ENCODE results near the gene MAGEA3.
"Not testable (repeated sequence)": the region's sequence is repeated elsewhere in the genome, so short reads cannot be mapped to it uniquely, and the experiment has no call there.

MAGEA3 gene

GRCh38 chrX:152697952-152698931, at the start of gene MAGEA3:
TSS of gene MAGEA3 (plus strand) at chrX:152698794. CDS start at chrX:152700833, 2,039 bp downstream.
- in situ Hi-C loops (cut with HindIII; ENCODE audit: low sequenced_read_pairs): not testable (repeated sequence)

- in situ Hi-C loops (cut with HindIII; ENCODE audit: low sequenced_read_pairs): no loop called here
Measured at GRCh38 chrX:152652060-152652459, 46.5 kb upstream of the MAGEA3 start.

DNA sequence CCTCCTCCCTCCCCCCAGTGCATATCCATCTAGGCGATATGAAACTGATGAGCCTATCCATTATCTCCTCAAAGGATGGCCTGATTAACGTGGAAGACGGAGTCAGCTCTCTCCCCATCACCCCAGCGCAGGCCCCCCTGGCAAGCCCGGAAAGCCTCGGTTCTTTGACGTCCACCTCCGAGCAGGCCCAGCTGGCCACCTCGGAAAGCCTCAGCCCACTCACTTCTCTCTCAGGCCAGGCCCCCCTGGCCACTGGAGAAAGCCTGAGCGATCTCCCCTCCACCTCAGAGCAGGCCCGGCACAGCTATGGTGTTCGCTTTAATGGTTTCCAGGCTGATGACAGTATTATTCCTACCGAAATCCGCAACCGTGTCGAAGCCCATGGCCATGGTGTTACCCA, 46.1 kb upstream of the MAGEA3 start:
- in situ Hi-C loops (cut with HindIII; ENCODE audit: low sequenced_read_pairs): no loop called here

DNA sequence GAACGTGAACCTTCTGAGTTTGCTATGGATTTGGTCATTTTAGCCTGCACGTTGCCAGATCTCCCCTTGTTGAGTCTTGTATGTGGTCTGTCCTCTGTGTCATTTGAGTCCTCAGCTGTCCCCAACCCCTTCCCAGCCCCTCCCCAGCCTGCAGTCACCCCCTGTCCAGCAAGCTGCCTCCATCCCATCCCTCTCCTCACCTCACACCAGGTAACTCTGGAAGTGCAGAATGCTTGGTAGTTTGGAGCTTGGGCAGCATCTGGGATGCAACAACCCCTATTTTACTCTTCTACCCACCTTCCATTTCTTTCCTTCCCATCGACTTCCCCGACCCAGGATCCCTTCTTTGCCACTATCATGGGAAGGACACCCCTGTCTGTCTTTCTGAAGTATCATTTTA, 42.5 kb upstream of the MAGEA3 start:
- in situ Hi-C loops (cut with HindIII; ENCODE audit: low sequenced_read_pairs): no loop called here

GRCh38 chrX:152656890-152657289, 41.7 kb upstream of the MAGEA3 start:
- in situ Hi-C loops (cut with HindIII; ENCODE audit: low sequenced_read_pairs): no loop called here

GRCh38 chrX:152658302-152658701, 40.3 kb upstream of the MAGEA3 start:
- in situ Hi-C loops (cut with HindIII; ENCODE audit: low sequenced_read_pairs): no loop called here

GRCh38 chrX:152663086-152663485, 35.5 kb upstream of the MAGEA3 start:
- in situ Hi-C loops (cut with HindIII; ENCODE audit: low sequenced_read_pairs): no loop called here

- in situ Hi-C loops (cut with HindIII; ENCODE audit: low sequenced_read_pairs): no loop called here
Measured at GRCh38 chrX:152674135-152674534, 24.5 kb upstream of the MAGEA3 start.

- in situ Hi-C loops (cut with HindIII; ENCODE audit: low sequenced_read_pairs): not testable (repeated sequence)
Measured at GRCh38 chrX:152674652-152675051, 23.9 kb upstream of the MAGEA3 start.

DNA sequence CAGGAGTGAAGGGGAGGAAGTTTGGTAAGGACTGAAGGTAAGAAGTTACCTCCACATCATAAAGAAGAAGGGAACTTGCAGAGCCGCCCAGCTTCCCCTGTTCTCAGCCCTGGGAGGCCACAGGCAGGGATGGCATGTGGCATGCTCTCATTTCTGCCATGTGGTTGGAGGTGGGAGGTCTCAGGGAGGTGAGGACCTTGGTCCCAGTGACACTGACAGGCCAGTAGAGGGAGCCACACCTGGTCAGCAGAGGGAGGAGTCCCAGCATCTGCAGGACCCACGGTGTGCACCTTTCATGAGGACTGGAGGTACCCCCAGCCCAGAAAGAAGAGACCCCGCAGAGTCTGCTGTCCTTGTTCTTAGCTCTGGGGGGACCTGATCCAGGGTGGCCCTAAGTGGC, 17.6 kb upstream of the MAGEA3 start:
- in situ Hi-C loops (cut with HindIII; ENCODE audit: low sequenced_read_pairs): not testable (repeated sequence)

- in situ Hi-C loops (cut with HindIII; ENCODE audit: low sequenced_read_pairs): not testable (repeated sequence)
Measured at GRCh38 chrX:152700390-152700789, 1.8 kb downstream of the MAGEA3 start.

GRCh38 chrX:152706500-152706899, 7.9 kb downstream of the MAGEA3 start:
- in situ Hi-C loops (cut with HindIII; ENCODE audit: low sequenced_read_pairs): not testable (repeated sequence)

DNA sequence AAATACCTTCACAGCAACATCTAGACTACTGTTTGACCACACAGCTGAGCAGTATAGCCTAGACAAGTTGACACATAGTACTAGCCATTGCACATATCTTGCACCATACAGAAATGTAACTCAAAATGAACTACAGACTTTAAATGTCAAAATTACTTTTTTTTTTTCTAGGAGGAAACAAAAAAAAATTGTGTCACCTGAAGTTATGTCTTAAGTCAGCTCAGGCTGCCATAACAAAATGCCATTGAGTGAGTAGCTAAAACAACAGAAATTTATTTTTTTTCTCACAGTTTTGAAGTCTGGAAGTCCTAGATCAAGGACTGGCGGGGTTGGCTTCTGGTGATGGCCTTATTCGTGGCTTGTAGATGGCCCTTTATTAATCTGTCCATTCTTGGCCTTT, 10.6 kb downstream of the MAGEA3 start, which contains the start of gene CSAG2:
Gene CSAG2 (minus strand): TSS at position 101 of the 400 bp plus-strand sequence. CDS start 161 bp downstream, outside the sequence.
- in situ Hi-C loops (cut with HindIII; ENCODE audit: low sequenced_read_pairs): not testable (repeated sequence)

DNA sequence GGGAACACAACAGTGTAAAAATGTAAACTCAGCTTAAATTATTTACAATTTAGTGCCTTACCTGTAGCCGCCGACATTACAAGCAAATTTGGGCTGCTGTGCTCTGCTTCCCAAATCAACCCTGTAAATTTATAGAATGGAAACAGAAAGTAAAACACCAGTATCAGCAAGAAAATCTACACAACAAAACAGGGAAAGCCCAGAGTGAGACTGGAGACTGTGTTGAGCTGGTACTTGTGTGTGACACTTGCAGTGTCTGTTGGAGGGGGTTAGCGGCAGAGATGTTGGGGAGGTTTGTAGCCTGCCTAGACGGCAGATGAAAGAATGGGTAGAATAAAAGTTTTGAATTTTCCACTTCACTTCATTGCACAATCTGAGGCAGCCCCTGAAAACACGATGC, 14.6 kb downstream of the MAGEA3 start:
- in situ Hi-C loops (cut with HindIII; ENCODE audit: low sequenced_read_pairs): not testable (repeated sequence)

GRCh38 chrX:152713815-152714787, 15.5 kb downstream of the MAGEA3 start, which contains the start of gene MAGEA2B:
TSS of gene MAGEA2B (plus strand) at chrX:152714628. CDS start at chrX:152717107, 2,479 bp downstream.
- in situ Hi-C loops (cut with HindIII; ENCODE audit: low sequenced_read_pairs): not testable (repeated sequence)

DNA sequence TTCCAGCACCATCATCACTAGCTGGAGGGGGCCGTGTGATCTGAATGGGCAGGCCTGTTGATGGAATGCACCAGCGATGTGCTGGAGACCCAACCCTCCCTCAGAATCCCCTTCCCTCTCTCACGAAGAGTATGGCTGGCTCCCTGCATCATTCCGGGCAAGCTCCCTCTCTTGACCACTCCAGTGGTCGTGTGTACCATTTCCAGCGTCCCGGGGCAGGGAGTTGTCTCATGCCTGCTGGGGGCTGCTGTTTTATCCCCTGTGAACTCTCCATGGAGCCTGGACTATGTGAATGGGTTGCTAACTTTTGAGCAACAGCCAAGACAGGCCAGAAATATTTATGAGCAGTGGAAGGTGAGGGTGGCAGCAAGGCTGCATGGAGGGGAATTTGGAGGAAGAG, 26.8 kb downstream of the MAGEA3 start:
- in situ Hi-C loops (cut with HindIII; ENCODE audit: low sequenced_read_pairs): no loop called here

DNA sequence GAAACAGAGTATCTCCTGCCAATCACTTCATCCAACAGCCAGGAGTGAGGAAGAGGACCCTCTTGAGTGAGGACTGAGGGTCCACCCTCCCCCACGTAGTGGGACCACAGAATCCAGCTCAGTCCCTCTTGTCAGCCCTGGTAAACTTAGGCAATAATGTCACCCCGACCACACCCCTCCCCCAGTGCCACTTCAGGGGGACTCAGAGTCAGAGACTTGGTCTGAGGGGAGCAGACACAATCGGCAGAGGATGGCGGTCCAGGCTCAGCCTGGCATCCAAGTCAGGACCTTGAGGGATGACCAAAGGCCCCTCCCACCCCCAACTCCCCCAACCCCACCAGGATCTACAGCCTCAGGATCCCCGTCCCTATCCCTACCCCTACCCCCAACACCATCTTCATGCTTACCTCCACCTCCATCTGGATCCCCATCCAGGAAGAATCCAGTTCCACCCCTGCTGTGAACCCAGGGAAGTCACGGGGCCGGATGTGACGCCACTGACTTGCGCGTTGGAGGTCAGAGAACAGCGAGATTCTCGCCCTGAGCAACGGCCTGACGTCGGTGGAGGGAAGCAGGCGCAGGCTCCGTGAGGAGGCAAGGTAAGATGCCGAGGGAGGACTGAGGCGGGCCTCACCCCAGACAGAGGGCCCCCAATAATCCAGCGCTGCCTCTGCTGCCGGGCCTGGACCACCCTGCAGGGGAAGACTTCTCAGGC, 34.8 kb downstream of the MAGEA3 start, which contains the start of the genes CSAG1 and MAGEA12:
Gene CSAG1 (minus strand): TSS at position 461 of the 715 bp plus-strand sequence. CDS start 1,261 bp downstream, outside the sequence.
Gene MAGEA12 (plus strand): TSS at position 497 of the 715 bp plus-strand sequence. CDS start 2,405 bp downstream, outside the sequence.
- in situ Hi-C loops (cut with HindIII; ENCODE audit: low sequenced_read_pairs): no loop called here

- in situ Hi-C loops (cut with HindIII; ENCODE audit: low sequenced_read_pairs): not testable (repeated sequence)
Measured at GRCh38 chrX:152734143-152734858, 35.7 kb downstream of the MAGEA3 start.

DNA sequence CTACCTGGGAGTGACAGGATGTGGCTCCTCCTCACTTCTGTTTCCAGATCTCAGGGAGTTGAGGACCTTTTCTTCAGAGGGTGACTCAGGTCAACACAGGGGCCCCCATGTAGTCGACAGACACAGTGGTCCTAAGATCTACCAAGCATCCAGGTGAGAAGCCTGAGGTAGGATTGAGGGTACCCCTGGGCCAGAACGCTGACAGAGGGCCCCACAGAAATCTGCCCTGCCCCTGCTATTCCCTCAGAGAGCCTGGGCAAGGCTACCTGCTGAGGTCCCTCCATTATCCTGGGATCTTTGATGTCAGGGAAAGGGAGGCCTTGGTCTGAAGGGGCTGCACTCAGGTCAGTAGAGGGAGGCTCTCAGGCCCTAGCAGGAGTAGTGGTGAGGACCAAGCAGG, 36.5 kb downstream of the MAGEA3 start:
- in situ Hi-C loops (cut with HindIII; ENCODE audit: low sequenced_read_pairs): no loop called here

Measured in DLD1 (cell line).